ENCODE data around the gene CCDC43. TPM values are rescaled to one million over a fixed set of nuclear protein-coding genes. Genes with fewer than 3 reads are reported as not detected.
"Not testable (repeated sequence)": the region's sequence is repeated elsewhere in the genome, so short reads cannot be mapped to it uniquely, and the experiment has no call there.

The CCDC43 gene
- total RNA-seq, 1 experiment from 2014 or later = 48.4 TPM

- H3K27me3 Mint-ChIP-seq (ENCODE audit: unreplicated experiment) = peaks cover 9% of the 10 kb centered on the region
- intact Hi-C loops (cut with micrococcal nuclease; ENCODE audit: unreplicated experiment) = no loop called here
- CTCF ChIA-PET = interaction anchor here (1.1 to 2.7 kb wide), 3 partner anchors 19 to 114 kb away, joined by 3 to 19 read pairs (median 6); no protein-coding TSS in a partner anchor
- H3K9me3 Mint-ChIP-seq (ENCODE audit: low read depth, unreplicated experiment) = no peaks in the 10 kb centered on the region
- no peak overlapping the region for H3K4me3 Mint-ChIP-seq (ENCODE audit: low read depth, unreplicated experiment)
- no peak for TF ChIP-seq CTCF (IDR thresholded peaks at IDR 0.05; ENCODE audit: unreplicated experiment)
- H3K36me3 Mint-ChIP-seq (ENCODE audit: insufficient read depth, unreplicated experiment) = no peaks in the 10 kb centered on the region
- DNase-seq = no peak
- no peak overlapping the region for H3K27ac Mint-ChIP-seq (ENCODE audit: unreplicated experiment)
- no peaks in the 10 kb centered on the region for H3K4me1 Mint-ChIP-seq (ENCODE audit: low read depth, unreplicated experiment)
- no TSS peak for BruUV-seq (replicated peaks)
Observed at GRCh38 chr17:44637066-44637465, 52.5 kb downstream of the CCDC43 start.

DNA sequence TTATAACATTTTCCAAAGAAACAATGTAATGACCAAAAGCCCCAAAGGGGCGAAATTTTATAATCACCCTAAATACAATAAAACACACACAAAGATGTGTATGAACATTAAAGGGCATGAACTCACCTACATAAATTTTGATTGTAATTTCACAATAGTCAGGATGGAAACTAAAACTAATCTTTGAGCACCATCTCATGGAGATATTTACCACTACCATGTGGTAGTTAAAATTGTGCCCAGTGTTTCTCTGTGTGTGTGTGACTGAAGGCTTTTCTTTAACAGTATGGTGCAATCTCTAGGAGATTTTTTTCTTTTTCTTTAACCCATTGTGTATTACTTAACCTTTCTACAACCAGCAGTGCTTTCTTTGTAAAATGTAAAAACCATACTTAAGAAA lies 53.0 kb downstream of the CCDC43 start:
- Mint-ChIP-seq H3K4me1 (ENCODE audit: low read depth, unreplicated experiment) (no peaks in the 10 kb centered on the region), H3K27ac (ENCODE audit: unreplicated experiment) (no peak overlapping the region), H3K27me3 (ENCODE audit: unreplicated experiment) (peaks cover 4% of the 10 kb centered on the region), H3K36me3 (ENCODE audit: insufficient read depth, unreplicated experiment) (no peaks in the 10 kb centered on the region), H3K9me3 (ENCODE audit: low read depth, unreplicated experiment) (no peaks in the 10 kb centered on the region), H3K4me3 (ENCODE audit: low read depth, unreplicated experiment) (no peak overlapping the region)
- no peak for DNase-seq
- BruUV-seq (replicated peaks) = no TSS peak
- TF ChIP-seq CTCF (IDR thresholded peaks at IDR 0.05; ENCODE audit: unreplicated experiment) = peak; percentile 35
- CTCF ChIA-PET = interaction anchor here (1.1 to 2.7 kb wide), 3 partner anchors 19 to 113 kb away, joined by 3 to 19 read pairs (median 6); no protein-coding TSS in a partner anchor
- intact Hi-C loops (cut with micrococcal nuclease; ENCODE audit: unreplicated experiment) = loop anchor here (1.0 kb wide), 1 partner anchor 103 kb away; no protein-coding TSS in a partner anchor

DNA sequence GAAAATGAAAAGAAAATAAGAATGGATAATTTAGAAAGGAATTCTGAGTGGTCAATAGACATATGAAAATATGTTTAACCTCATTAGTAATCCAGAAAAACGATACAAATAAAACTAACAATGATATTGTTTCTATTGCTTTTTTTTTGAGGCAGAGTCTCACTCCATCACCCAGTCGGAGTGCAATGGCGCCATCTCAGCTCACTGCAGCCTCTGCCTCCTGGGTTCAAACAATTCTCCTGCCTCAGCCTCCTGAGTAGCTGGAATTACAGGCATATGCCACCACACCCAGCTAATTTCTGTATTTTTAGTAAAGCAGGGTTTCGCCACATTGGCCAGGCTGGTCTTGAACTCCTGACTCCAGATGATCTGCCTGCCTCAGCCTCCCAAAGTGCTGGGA lies 55.2 kb downstream of the CCDC43 start:
- H3K9me3 Mint-ChIP-seq (ENCODE audit: low read depth, unreplicated experiment); intact Hi-C loops (cut with micrococcal nuclease; ENCODE audit: unreplicated experiment); H3K4me1 Mint-ChIP-seq (ENCODE audit: low read depth, unreplicated experiment); H3K27ac Mint-ChIP-seq (ENCODE audit: unreplicated experiment); H3K4me3 Mint-ChIP-seq (ENCODE audit: low read depth, unreplicated experiment); BruUV-seq (replicated peaks); DNase-seq; H3K36me3 Mint-ChIP-seq (ENCODE audit: insufficient read depth, unreplicated experiment); H3K27me3 Mint-ChIP-seq (ENCODE audit: unreplicated experiment): not testable (repeated sequence)
- CTCF ChIA-PET = interaction anchor here (0.7 to 0.8 kb wide), 2 partner anchors 100 to 102 kb away, joined by 3 to 4 read pairs; no protein-coding TSS in a partner anchor

DNA sequence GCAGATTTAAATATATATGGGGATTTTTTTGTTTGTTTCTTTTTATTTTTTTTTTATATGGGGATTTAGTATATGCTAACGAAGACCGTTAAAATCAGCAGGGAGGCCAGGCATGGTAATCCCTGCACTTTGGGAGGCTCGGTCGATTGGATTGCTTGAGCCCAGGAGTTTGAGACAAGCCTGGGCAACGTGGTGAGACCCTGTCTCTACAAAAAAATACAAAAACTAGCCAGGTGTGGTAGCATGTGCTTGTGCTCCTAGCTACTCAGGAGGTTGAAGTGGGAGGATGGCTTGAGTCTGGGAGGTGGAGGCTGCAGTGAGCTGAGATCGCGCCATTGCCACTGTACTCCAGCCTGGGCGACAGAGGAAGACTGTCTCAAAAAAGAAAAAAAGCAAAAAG lies 55.6 kb downstream of the CCDC43 start:
- no peak for DNase-seq
- intact Hi-C loops (cut with micrococcal nuclease; ENCODE audit: unreplicated experiment) = no loop called here
- Mint-ChIP-seq H3K4me3 (ENCODE audit: low read depth, unreplicated experiment) (no peak overlapping the region), H3K27me3 (ENCODE audit: unreplicated experiment) (no peaks in the 10 kb centered on the region), H3K9me3 (ENCODE audit: low read depth, unreplicated experiment) (no peaks in the 10 kb centered on the region), H3K36me3 (ENCODE audit: insufficient read depth, unreplicated experiment) (no peaks in the 10 kb centered on the region), H3K27ac (ENCODE audit: unreplicated experiment) (no peak overlapping the region), H3K4me1 (ENCODE audit: low read depth, unreplicated experiment) (no peaks in the 10 kb centered on the region)
- no TSS peak for BruUV-seq (replicated peaks)
- TF ChIP-seq CTCF (IDR thresholded peaks at IDR 0.05; ENCODE audit: unreplicated experiment) = no peak
- CTCF ChIA-PET = interaction anchor here (0.8 kb wide), 1 partner anchor 100 kb away, joined by 3 read pairs; no protein-coding TSS in a partner anchor

GRCh38 chr17:44630703-44631102 lies 58.9 kb downstream of the CCDC43 start:
- H3K27me3 Mint-ChIP-seq (ENCODE audit: unreplicated experiment) = peaks cover 14% of the 10 kb centered on the region
- intact Hi-C loops (cut with micrococcal nuclease; ENCODE audit: unreplicated experiment) = no loop called here
- no peak overlapping the region for H3K27ac Mint-ChIP-seq (ENCODE audit: unreplicated experiment)
- BruUV-seq (replicated peaks) = no TSS peak
- no peaks in the 10 kb centered on the region for H3K36me3 Mint-ChIP-seq (ENCODE audit: insufficient read depth, unreplicated experiment)
- no peak for TF ChIP-seq CTCF (IDR thresholded peaks at IDR 0.05; ENCODE audit: unreplicated experiment)
- no peak overlapping the region for H3K4me3 Mint-ChIP-seq (ENCODE audit: low read depth, unreplicated experiment)
- CTCF ChIA-PET = interaction anchor here (0.6 to 1.8 kb wide), 4 partner anchors 11 to 277 kb away, joined by 3 to 6 read pairs (median 5); no protein-coding TSS in a partner anchor
- no peaks in the 10 kb centered on the region for H3K9me3 Mint-ChIP-seq (ENCODE audit: low read depth, unreplicated experiment)
- no peak for DNase-seq
- no peaks in the 10 kb centered on the region for H3K4me1 Mint-ChIP-seq (ENCODE audit: low read depth, unreplicated experiment)
